HG03280 (cell line): Measurements from ENCODE around the gene HEATR5B.
A peak's percentile ranks its signal among the peaks of the same experiment; 100 is the strongest.
"Not testable (repeated sequence)": the region's sequence is repeated elsewhere in the genome, so short reads cannot be mapped to it uniquely, and the experiment has no call there.

ENCODE experiments used
- ATAC-seq: cut with Tn5 transposase; IDR thresholded peaks from one replicate; pipeline ENCODE4 v1.9.1; 2021; ENCODE audit warnings: mild to moderate bottlenecking, moderate library complexity; ENCODE audit not compliant: unreplicated experiment

Gene HEATR5B

GRCh38 chr2:37068686-37069085, 15.5 kb downstream of the HEATR5B start:
- no peak for ATAC-seq

GRCh38 chr2:37061776-37062175, 22.4 kb downstream of the HEATR5B start:
- no peak for ATAC-seq

- no peak for ATAC-seq
Measured at GRCh38 chr2:37061013-37061711, 23.0 kb downstream of the HEATR5B start.

- ATAC-seq = no peak
Measured at GRCh38 chr2:37060446-37060845, 23.7 kb downstream of the HEATR5B start.

- ATAC-seq = no peak
Measured at GRCh38 chr2:37059841-37060240, 24.3 kb downstream of the HEATR5B start.

- no peak for ATAC-seq
Measured at GRCh38 chr2:37052600-37053332, 31.4 kb downstream of the HEATR5B start.

GRCh38 chr2:37039580-37039979, 44.6 kb downstream of the HEATR5B start:
- no peak for ATAC-seq

- no peak for ATAC-seq
Measured at GRCh38 chr2:37037771-37038170, 46.4 kb downstream of the HEATR5B start.

- ATAC-seq = no peak
Measured at GRCh38 chr2:37029758-37030157, 54.4 kb downstream of the HEATR5B start.

- no peak for ATAC-seq
Measured at GRCh38 chr2:37026050-37026449, 58.1 kb downstream of the HEATR5B start.

- no peak for ATAC-seq
Measured at GRCh38 chr2:37020887-37021796, 63.0 kb downstream of the HEATR5B start.

- ATAC-seq = no peak
Measured at GRCh38 chr2:37020212-37020886, 63.8 kb downstream of the HEATR5B start.

- ATAC-seq = peak; percentile 21
Measured at GRCh38 chr2:37013315-37013641, 70.9 kb downstream of the HEATR5B start.

- no peak for ATAC-seq
Measured at GRCh38 chr2:37011130-37011529, 73.0 kb downstream of the HEATR5B start.

- peak; percentile 98 for ATAC-seq
Measured at GRCh38 chr2:37005118-37005868, 78.9 kb downstream of the HEATR5B start.

GRCh38 chr2:37000988-37001556, 83.1 kb downstream of the HEATR5B start:
- ATAC-seq = no peak

- no peak for ATAC-seq
Measured at GRCh38 chr2:37000318-37000717, 83.9 kb downstream of the HEATR5B start.

GRCh38 chr2:36999416-36999815, 84.8 kb downstream of the HEATR5B start:
- not testable (repeated sequence) for ATAC-seq

- no peak for ATAC-seq
Measured at GRCh38 chr2:36993841-36994620, 90.1 kb downstream of the HEATR5B start.
